Neuronal stem cell (in vitro differentiated cells): ENCODE measurements around the gene HSFX3.

Source experiments
- DNase-seq: peaks from one replicate; pipeline ENCODE4 v3.0.0-alpha.2; 2013; ENCODE audit warnings: low spot score
- H2AFZ ChIP-seq: one replicate; pipeline ENCODE4 v1.6.1; 2013; ENCODE audit warnings: mild to moderate bottlenecking, low read length, inconsistent platforms
- H2AK5ac ChIP-seq: 2 replicates; pipeline ENCODE4 v1.6.1; 2013; ENCODE audit warnings: low read depth, mild to moderate bottlenecking, inconsistent platforms, low read length, moderate library complexity, mixed read lengths
- H2BK120ac ChIP-seq: 2 replicates; pipeline ENCODE4 v1.6.1; 2013; ENCODE audit warnings: low read depth, mild to moderate bottlenecking, inconsistent platforms, low read length, moderate library complexity, mixed read lengths
- H2BK12ac ChIP-seq: one replicate; pipeline ENCODE4 v1.6.1; 2013; ENCODE audit warnings: low read length, inconsistent platforms
- H2BK15ac ChIP-seq: 2 replicates; pipeline ENCODE4 v1.6.1; 2013; ENCODE audit warnings: mild to moderate bottlenecking, low read length, inconsistent platforms, mixed read lengths
- H2BK5ac ChIP-seq: one replicate; pipeline ENCODE4 v1.6.1; 2013; ENCODE audit warnings: inconsistent platforms, mild to moderate bottlenecking, low read length, moderate library complexity
- H3K14ac ChIP-seq: one replicate; pipeline ENCODE4 v1.6.1; 2013; ENCODE audit warnings: low read length, inconsistent platforms
- H3K18ac ChIP-seq: 2 replicates; pipeline ENCODE4 v1.6.1; 2013; ENCODE audit warnings: low read length, inconsistent platforms
- H3K23ac ChIP-seq: 2 replicates; pipeline ENCODE4 v1.6.1; 2013; ENCODE audit warnings: low read depth, mild to moderate bottlenecking, mixed read lengths, low read length, inconsistent platforms; ENCODE audit not compliant: poor library complexity
- H3K27ac ChIP-seq: replicated peaks from 3 replicates; pipeline ENCODE4 v1.5.1; 2013; ENCODE audit warnings: low read length, inconsistent platforms
- H3K27me3 ChIP-seq, 3 experiments: 2 replicates each; pipeline ENCODE4 v1.6.1; 2013; ENCODE audit warnings: low read length in 3 of 3, mild to moderate bottlenecking in 2 of 3, inconsistent platforms in 1 of 3, low read depth in 1 of 3, mixed read lengths in 1 of 3, moderate library complexity in 1 of 3; ENCODE audit not compliant: control insufficient read depth in 3 of 3, insufficient read depth in 3 of 3
- H3K36me3 ChIP-seq, 2 donors: replicated peaks in 1 of 2; 2 replicates each; pipeline ENCODE4 v1.6.1; 2013; ENCODE audit warnings: low read length in 2 of 2; ENCODE audit not compliant: control insufficient read depth in 2 of 2, insufficient read depth in 2 of 2
- H3K4ac ChIP-seq: 2 replicates; pipeline ENCODE4 v1.6.1; 2013; ENCODE audit warnings: inconsistent platforms, mild to moderate bottlenecking, low read length, moderate library complexity
- H3K4me1 ChIP-seq, 2 donors: 1 replicate in 1 of 2; 2 replicates in 1 of 2; pipeline ENCODE4 v1.6.1; 2013; ENCODE audit warnings: low read length in 2 of 2, low read depth in 1 of 2; ENCODE audit not compliant: control insufficient read depth in 2 of 2, insufficient read depth in 1 of 2
- H3K4me2 ChIP-seq: one replicate; pipeline ENCODE4 v1.6.1; 2013; ENCODE audit warnings: mild to moderate bottlenecking, low read length, inconsistent platforms; ENCODE audit not compliant: insufficient read depth, poor library complexity, severe bottlenecking
- H3K4me3 ChIP-seq, 2 donors: 2 replicates each; pipeline ENCODE4 v1.5.1; 2013; ENCODE audit warnings: low read length in 2 of 2, mild to moderate bottlenecking in 2 of 2, inconsistent platforms in 1 of 2, moderate library complexity in 1 of 2
- H3K79me1 ChIP-seq: one replicate; pipeline ENCODE4 v1.6.1; 2013; ENCODE audit warnings: low read depth, mild to moderate bottlenecking, inconsistent platforms, low read length, moderate library complexity
- H3K9ac ChIP-seq: one replicate; pipeline ENCODE4 v1.6.1; 2013; ENCODE audit warnings: mild to moderate bottlenecking, low read depth, low read length, inconsistent platforms; ENCODE audit not compliant: poor library complexity
- H3K9me3 ChIP-seq, 2 donors: replicated peaks in 1 of 2; 2 replicates each; pipeline versions ENCODE3 to v1.6.1; 2013; ENCODE audit warnings: low read length in 2 of 2, mild to moderate bottlenecking in 2 of 2, inconsistent platforms in 1 of 2, low read depth in 1 of 2, mixed read lengths in 1 of 2, moderate library complexity in 1 of 2; ENCODE audit not compliant: control insufficient read depth in 2 of 2, insufficient read depth in 1 of 2
- H4K8ac ChIP-seq: one replicate; pipeline ENCODE4 v1.6.1; 2013; ENCODE audit warnings: low read depth, mild to moderate bottlenecking, inconsistent platforms, low read length, moderate library complexity
- H4K91ac ChIP-seq: one replicate; pipeline ENCODE4 v1.6.1; 2013; ENCODE audit warnings: low read length, low read depth, mild to moderate bottlenecking, inconsistent platforms; ENCODE audit not compliant: poor library complexity
- WGBS, 2 donors: extraction: QIAGEN DNeasy Blood & Tissue Kit; methylation state at CpG; one replicate each; pipeline ENCODE4 v1.1.7; 2013; ENCODE audit warnings: missing lambda C conversion rate in 2 of 2, mixed read lengths in 1 of 2; ENCODE audit not compliant: insufficient read length in 2 of 2, insufficient replicate concordance in 1 of 2; ENCODE audit errors: extremely low coverage in 2 of 2; 5-methylcytosine and 5-hydroxymethylcytosine counted together

Gene HSFX3

DNA sequence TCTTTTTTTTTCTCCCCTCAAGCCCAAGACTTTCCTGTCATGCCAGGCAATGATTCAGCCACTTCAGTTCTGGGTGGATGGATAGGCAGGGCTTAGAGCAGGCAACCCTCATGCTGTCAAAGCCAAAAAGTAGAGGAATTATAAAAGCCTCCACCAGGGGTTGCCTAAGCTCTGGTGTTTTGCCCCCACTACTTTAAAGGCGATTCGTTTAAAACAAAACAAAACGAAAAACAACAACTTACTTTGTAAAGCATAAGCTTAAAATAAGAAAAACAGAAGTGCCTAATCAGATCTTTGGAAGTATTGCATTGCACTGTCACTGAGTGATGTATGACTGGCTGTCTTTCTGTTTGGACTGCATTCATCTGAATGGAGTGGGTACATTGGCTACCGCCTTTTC lies 39.3 kb downstream of the HSFX3 start:
- no peak overlapping the region for H2BK12ac ChIP-seq
- H3K27me3 ChIP-seq, result peaks cover 0 to 8% (median 0%) of the 10 kb centered on the region in 3 experiments
- H3K14ac ChIP-seq, result no peak overlapping the region
- H3K4ac ChIP-seq, result no peak overlapping the region
- WGBS, 2 donors, result no CpG with 5 or more reads among the region's 4 CpGs
- no peak overlapping the region for H3K9ac ChIP-seq
- no peak overlapping the region for H2BK120ac ChIP-seq
- no peak overlapping the region for H3K23ac ChIP-seq
- H3K4me2 ChIP-seq, result no peak overlapping the region
- H4K91ac ChIP-seq, result no peak overlapping the region
- H3K36me3 ChIP-seq, result no peaks in the 10 kb centered on the region
- no peak overlapping the region for H2BK5ac ChIP-seq
- no peaks in the 10 kb centered on the region for H3K9me3 ChIP-seq
- H2AK5ac ChIP-seq, result no peak overlapping the region
- peaks cover 0 to 2% of the 10 kb centered on the region in 2 donors for H3K4me1 ChIP-seq
- no peak overlapping the region for H3K4me3 ChIP-seq
- H4K8ac ChIP-seq, result no peak overlapping the region
- no peaks in the 10 kb centered on the region for H3K79me1 ChIP-seq
- no peak overlapping the region for H2BK15ac ChIP-seq
- no peak overlapping the region for H2AFZ ChIP-seq
- no peak overlapping the region for H3K18ac ChIP-seq
- DNase-seq, result no peak
- H3K27ac ChIP-seq, result no peak overlapping the region

DNA sequence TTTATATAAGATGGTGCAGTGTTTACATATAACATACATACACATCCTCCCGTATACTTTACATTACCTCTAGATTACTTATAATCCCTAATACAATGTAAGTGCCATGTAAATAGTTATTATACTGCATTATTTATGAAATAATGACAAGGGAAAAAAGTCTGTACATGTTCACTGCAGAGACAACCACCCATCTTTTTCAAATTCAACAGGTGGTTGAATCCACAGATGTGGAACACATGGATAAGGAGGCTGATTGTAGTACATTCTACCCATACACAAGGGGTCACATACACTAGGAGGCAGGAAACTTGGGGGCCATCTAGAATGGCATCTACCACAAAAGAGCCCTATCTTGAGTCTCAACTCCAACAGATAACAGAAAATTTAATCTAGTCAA lies 41.3 kb downstream of the HSFX3 start:
- H3K4me1 ChIP-seq, result peaks cover 4 to 6% of the 10 kb centered on the region in 2 donors
- H4K8ac ChIP-seq, result no peak overlapping the region
- no peak overlapping the region for H2AFZ ChIP-seq
- no peak overlapping the region for H4K91ac ChIP-seq
- no peak overlapping the region for H3K4me3 ChIP-seq
- no peak overlapping the region for H3K23ac ChIP-seq
- H3K4me2 ChIP-seq, result no peak overlapping the region
- no peak overlapping the region for H3K4ac ChIP-seq
- no peak overlapping the region for H2BK15ac ChIP-seq
- no peak overlapping the region for H2BK5ac ChIP-seq
- no peak overlapping the region for H3K9ac ChIP-seq
- DNase-seq, result no peak
- peaks cover 0 to 6% (median 0%) of the 10 kb centered on the region in 3 experiments for H3K27me3 ChIP-seq
- no CpG with 5 or more reads among the region's 1 CpG for WGBS, 2 donors
- no peak overlapping the region for H2AK5ac ChIP-seq
- H2BK120ac ChIP-seq, result no peak overlapping the region
- H3K36me3 ChIP-seq, result no peaks in the 10 kb centered on the region
- no peaks in the 10 kb centered on the region for H3K79me1 ChIP-seq
- no peak overlapping the region for H3K27ac ChIP-seq
- no peak overlapping the region for H2BK12ac ChIP-seq
- no peak overlapping the region for H3K18ac ChIP-seq
- no peak overlapping the region for H3K14ac ChIP-seq
- H3K9me3 ChIP-seq, result no peaks in the 10 kb centered on the region

- H3K18ac ChIP-seq, result no peak overlapping the region
- no peak overlapping the region for H4K8ac ChIP-seq
- H2AFZ ChIP-seq, result peak overlapping the region; percentile 72
- peaks cover 0 to 5% (median 0%) of the 10 kb centered on the region in 3 experiments for H3K27me3 ChIP-seq
- H2BK12ac ChIP-seq, result no peak overlapping the region
- no peak overlapping the region for H4K91ac ChIP-seq
- H2BK15ac ChIP-seq, result no peak overlapping the region
- H2AK5ac ChIP-seq, result no peak overlapping the region
- no peak overlapping the region for H3K4ac ChIP-seq
- H3K4me2 ChIP-seq, result no peak overlapping the region
- WGBS, 2 donors, result no CpG with 5 or more reads among the region's 2 CpGs
- no peak overlapping the region for H3K27ac ChIP-seq
- DNase-seq, result no peak
- H3K23ac ChIP-seq, result no peak overlapping the region
- H3K9me3 ChIP-seq, result no peaks in the 10 kb centered on the region
- H2BK120ac ChIP-seq, result no peak overlapping the region
- no peak overlapping the region for H3K4me3 ChIP-seq
- H3K79me1 ChIP-seq, result no peaks in the 10 kb centered on the region
- peaks cover 4% of the 10 kb centered on the region in 2 donors for H3K4me1 ChIP-seq
- no peak overlapping the region for H3K14ac ChIP-seq
- H3K36me3 ChIP-seq, result peaks cover 3 to 13% of the 10 kb centered on the region in 2 donors
- no peak overlapping the region for H2BK5ac ChIP-seq
- no peak overlapping the region for H3K9ac ChIP-seq
These were observed 43.4 kb downstream of the HSFX3 start for GRCh38 chrX:149506349-149506748.

DNA sequence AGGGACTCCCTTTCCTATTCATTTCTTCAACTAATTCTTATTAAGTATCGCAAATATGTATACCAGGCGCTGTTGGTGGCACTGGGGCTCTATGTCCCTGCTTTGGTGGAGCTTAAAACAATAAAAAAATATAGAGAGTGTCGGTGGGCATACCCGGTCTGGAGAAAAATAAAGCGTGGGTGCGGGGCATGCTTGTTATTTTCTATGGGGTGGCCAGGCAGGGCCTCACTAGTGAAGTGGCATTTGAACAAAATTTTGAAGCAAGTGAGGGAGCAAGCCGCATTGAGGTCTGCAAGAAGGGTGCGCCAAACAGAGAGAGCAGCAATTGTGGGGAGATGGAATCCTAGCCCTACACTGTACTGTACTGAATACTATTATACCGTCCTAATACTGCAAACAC lies 44.1 kb downstream of the HSFX3 start:
- no peak overlapping the region for H2AK5ac ChIP-seq
- H2BK120ac ChIP-seq, result no peak overlapping the region
- no peak overlapping the region for H3K4me2 ChIP-seq
- peak overlapping the region; percentile 72 for H2AFZ ChIP-seq
- H4K8ac ChIP-seq, result no peak overlapping the region
- H3K27ac ChIP-seq, result no peak overlapping the region
- H3K36me3 ChIP-seq, result peaks cover 5 to 16% of the 10 kb centered on the region in 2 donors
- no peaks in the 10 kb centered on the region for H3K79me1 ChIP-seq
- no peak overlapping the region for H2BK5ac ChIP-seq
- H4K91ac ChIP-seq, result no peak overlapping the region
- DNase-seq, result no peak
- peaks cover 4% of the 10 kb centered on the region in 2 donors for H3K4me1 ChIP-seq
- H2BK15ac ChIP-seq, result no peak overlapping the region
- no peak overlapping the region for H3K14ac ChIP-seq
- no peak overlapping the region for H3K18ac ChIP-seq
- H3K27me3 ChIP-seq, result peaks cover 0 to 5% (median 0%) of the 10 kb centered on the region in 3 experiments
- H3K4me3 ChIP-seq, result peak overlapping the region in 1 of 2 donors; percentile 70
- no peak overlapping the region for H2BK12ac ChIP-seq
- H3K23ac ChIP-seq, result no peak overlapping the region
- H3K4ac ChIP-seq, result no peak overlapping the region
- WGBS, 2 donors, result no CpG with 5 or more reads among the region's 9 CpGs
- no peak overlapping the region for H3K9ac ChIP-seq
- no peaks in the 10 kb centered on the region for H3K9me3 ChIP-seq
